ENCODE results near the gene C1QTNF12. TPM values are rescaled to one million over a fixed set of nuclear protein-coding genes. Genes with fewer than 3 reads are reported as not detected.
"Not testable (repeated sequence)": the region's sequence is repeated elsewhere in the genome, so short reads cannot be mapped to it uniquely, and the experiment has no call there.

C1QTNF12 gene
- total RNA-seq, 1 donor from 2014 or later, result 2.2 TPM

DNA sequence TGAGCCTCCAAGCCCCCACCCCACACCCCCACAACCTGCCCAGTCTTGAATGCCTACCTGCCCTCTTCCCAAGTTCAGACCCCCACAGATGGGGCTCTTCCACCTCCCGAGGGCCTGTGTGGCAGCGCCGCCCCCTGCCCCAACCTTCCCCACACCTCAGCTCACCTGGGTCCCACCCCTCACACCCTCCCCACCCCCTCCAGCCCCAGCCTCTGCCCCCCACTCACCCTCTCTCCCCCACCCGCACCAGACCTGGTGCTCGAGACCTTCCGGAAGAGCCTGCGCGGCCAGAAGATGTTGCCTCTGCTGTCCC, 49.4 kb downstream of the C1QTNF12 start:
- H3K9me3 Mint-ChIP-seq, result peaks cover 20% of the 10 kb centered on the region
- peaks cover 26% of the 10 kb centered on the region for H3K36me3 Mint-ChIP-seq (ENCODE audit: low read depth)
- H3K27ac Mint-ChIP-seq, result no peak overlapping the region
- H3K4me3 Mint-ChIP-seq, result no peak overlapping the region
- intact Hi-C loops (cut with micrococcal nuclease), result no loop called here
- DNase-seq (ENCODE audit: low spot score), result no peak
- no peaks in the 10 kb centered on the region for H3K27me3 Mint-ChIP-seq (ENCODE audit: insufficient read depth)
- peaks cover 6% of the 10 kb centered on the region for H3K4me1 Mint-ChIP-seq (ENCODE audit: low read depth)

DNA sequence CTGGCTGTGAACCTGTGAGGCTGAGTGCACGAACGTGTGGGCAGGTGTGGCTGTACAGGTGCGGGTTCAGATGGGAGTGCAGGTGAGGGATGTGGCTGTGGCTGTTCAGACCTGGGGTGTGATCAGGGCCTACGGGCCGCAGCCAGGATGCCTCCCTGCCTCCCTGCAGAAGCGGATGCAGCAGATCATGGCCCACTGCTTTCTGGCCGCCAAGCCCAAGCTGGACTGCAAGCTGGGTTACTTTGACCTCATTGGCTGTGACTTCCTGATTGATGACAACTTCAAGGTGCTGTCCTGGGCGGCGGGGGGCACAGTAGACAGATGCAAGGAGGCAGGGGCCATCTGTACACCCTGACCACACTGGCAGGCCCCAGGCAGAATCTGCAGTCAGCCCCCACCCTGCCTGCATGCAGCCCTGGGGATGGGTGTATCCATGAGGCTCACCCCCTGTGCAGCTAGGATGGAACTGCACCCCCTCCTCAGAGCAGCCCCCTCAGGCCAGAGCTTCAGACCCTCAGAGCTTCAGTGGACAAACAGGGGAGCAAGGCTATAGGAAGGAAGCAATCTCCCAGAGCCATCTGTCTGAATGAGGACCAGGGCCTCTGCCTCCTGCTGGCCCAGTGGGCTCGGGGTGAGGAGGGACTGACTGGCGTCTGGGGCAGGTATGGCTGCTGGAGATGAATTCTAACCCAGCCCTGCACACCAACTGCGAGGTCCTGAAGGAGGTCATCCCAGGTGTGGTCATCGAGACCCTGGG, 49.9 kb downstream of the C1QTNF12 start:
- no peak overlapping the region for H3K27ac Mint-ChIP-seq

DNA sequence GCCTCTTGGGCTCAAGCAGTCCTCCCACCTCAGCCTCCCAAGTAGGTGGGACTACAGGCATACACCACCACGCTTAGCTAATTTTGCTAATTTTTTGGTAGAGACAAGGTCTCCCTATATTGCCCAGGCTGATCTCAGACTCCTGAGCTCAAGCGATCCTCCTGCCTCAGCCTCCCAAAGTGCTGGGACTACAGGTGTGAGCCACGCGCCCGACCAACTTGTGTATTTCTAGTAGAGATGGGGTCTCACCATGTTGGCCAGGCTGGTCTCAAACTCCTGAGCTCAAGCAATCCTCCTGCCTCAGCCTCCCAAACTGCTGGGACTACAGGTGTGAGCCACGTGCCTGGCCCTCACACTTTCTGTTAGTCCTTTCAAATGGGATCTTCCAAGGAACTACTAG, 50.8 kb downstream of the C1QTNF12 start:
- peaks cover 29% of the 10 kb centered on the region for H3K9me3 Mint-ChIP-seq
- H3K27ac Mint-ChIP-seq; H3K4me1 Mint-ChIP-seq (ENCODE audit: low read depth); DNase-seq (ENCODE audit: low spot score); H3K4me3 Mint-ChIP-seq; intact Hi-C loops (cut with micrococcal nuclease); H3K27me3 Mint-ChIP-seq (ENCODE audit: insufficient read depth): not testable (repeated sequence)
- peaks cover 30% of the 10 kb centered on the region for H3K36me3 Mint-ChIP-seq (ENCODE audit: low read depth)

More for the DNA sequence above, 49.9 kb downstream of the C1QTNF12 start:
- Mint-ChIP-seq H3K9me3 (peaks cover 26% of the 10 kb centered on the region), H3K4me3 (no peak overlapping the region), H3K4me1 (ENCODE audit: low read depth) (peaks cover 6% of the 10 kb centered on the region), H3K27me3 (ENCODE audit: insufficient read depth) (no peaks in the 10 kb centered on the region), H3K36me3 (ENCODE audit: low read depth) (peaks cover 30% of the 10 kb centered on the region)
- intact Hi-C loops (cut with micrococcal nuclease), result no loop called here
- DNase-seq (ENCODE audit: low spot score), result no peak

DNA sequence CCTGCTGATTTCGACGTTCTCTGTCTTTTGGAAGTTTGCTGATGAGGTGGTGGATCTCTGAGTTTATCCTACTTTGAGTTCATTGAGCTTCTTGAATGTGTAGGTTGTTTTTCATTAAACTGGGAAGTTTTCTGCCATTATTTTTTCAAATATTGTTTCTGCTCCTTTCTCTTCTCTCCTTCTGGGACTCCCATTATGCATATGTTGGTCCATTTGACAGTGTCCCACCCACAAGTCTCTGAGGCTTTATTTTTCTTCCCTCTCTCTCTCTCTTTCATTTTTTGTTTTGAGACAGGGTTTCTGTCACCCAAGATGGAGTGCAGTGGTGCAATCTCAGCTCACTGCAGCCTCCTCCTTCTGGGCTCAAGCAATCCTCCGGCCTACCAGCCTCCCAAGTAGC, 51.8 kb downstream of the C1QTNF12 start:
- H3K27ac Mint-ChIP-seq, result no peak overlapping the region

More for the DNA sequence above, 51.8 kb downstream of the C1QTNF12 start:
- H3K4me3 Mint-ChIP-seq, result no peak overlapping the region
- no peak for DNase-seq (ENCODE audit: low spot score)
- H3K9me3 Mint-ChIP-seq, result peaks cover 29% of the 10 kb centered on the region
- peaks cover 4% of the 10 kb centered on the region for H3K4me1 Mint-ChIP-seq (ENCODE audit: low read depth)
- H3K36me3 Mint-ChIP-seq (ENCODE audit: low read depth), result peaks cover 27% of the 10 kb centered on the region
- H3K27me3 Mint-ChIP-seq (ENCODE audit: insufficient read depth), result peaks cover 3% of the 10 kb centered on the region
- intact Hi-C loops (cut with micrococcal nuclease), result no loop called here

Other genes starting within 250 kb of the C1QTNF12 start
- 1.8 and 2.9 TPM in 2 replicates for gene HES4, start 246.6 kb downstream of the C1QTNF12 start, total RNA-seq
- gene ISG15, start 233.2 kb downstream of the C1QTNF12 start, total RNA-seq, result 52.9 and 53.7 TPM in 2 replicates
- gene AGRN, start 226.6 kb downstream of the C1QTNF12 start, total RNA-seq, result 25.8 and 30.3 TPM in 2 replicates
- gene RNF223, start 172.4 kb downstream of the C1QTNF12 start, total RNA-seq, result 0.10 TPM in 1 of 2 replicates, not detected in the other
- 30.0 and 30.3 TPM in 2 replicates for gene C1orf159, start 130.6 kb downstream of the C1QTNF12 start, total RNA-seq
- gene TTLL10, start 72.8 kb downstream of the C1QTNF12 start, total RNA-seq, result 0.10 and 0.15 TPM in 2 replicates
- 350 and 356 TPM in 2 replicates for gene TNFRSF18, start 40.1 kb downstream of the C1QTNF12 start, total RNA-seq
- gene TNFRSF4, start 32.6 kb downstream of the C1QTNF12 start, total RNA-seq, result 788 and 811 TPM in 2 replicates
- 202 TPM in 2 replicates for gene SDF4, start 14.7 kb downstream of the C1QTNF12 start, total RNA-seq
- gene B3GALT6, start 14.5 kb downstream of the C1QTNF12 start, total RNA-seq, result 45.9 and 46.3 TPM in 2 replicates
- gene UBE2J2, start 27.1 kb upstream of the C1QTNF12 start, total RNA-seq, result 95.6 and 99.5 TPM in 2 replicates
- gene SCNN1D, start 33.7 kb upstream of the C1QTNF12 start, total RNA-seq, result 2.5 TPM in 2 replicates
- gene ACAP3, start 61.2 kb upstream of the C1QTNF12 start, total RNA-seq, result 47.7 and 55.1 TPM in 2 replicates
- 34.6 and 36.8 TPM in 2 replicates for gene PUSL1, start 61.9 kb upstream of the C1QTNF12 start, total RNA-seq
- 144 and 147 TPM in 2 replicates for gene INTS11, start 77.9 kb upstream of the C1QTNF12 start, total RNA-seq
- gene CPTP, start 78.1 kb upstream of the C1QTNF12 start, total RNA-seq, result 13.6 and 14.6 TPM in 2 replicates
- gene TAS1R3, start 84.6 kb upstream of the C1QTNF12 start, total RNA-seq, result 0.22 and 0.34 TPM in 2 replicates
- 66.5 and 72.2 TPM in 2 replicates for gene DVL1, start 102.7 kb upstream of the C1QTNF12 start, total RNA-seq
- gene MXRA8, start 111.8 kb upstream of the C1QTNF12 start, total RNA-seq, result 0.18 and 0.20 TPM in 2 replicates
- 147 and 148 TPM in 2 replicates for gene AURKAIP1, start 128.5 kb upstream of the C1QTNF12 start, total RNA-seq
- 138 and 139 TPM in 2 replicates for gene CCNL2, start 152.6 kb upstream of the C1QTNF12 start, total RNA-seq
- 184 and 205 TPM in 2 replicates for gene MRPL20, start 160.6 kb upstream of the C1QTNF12 start, total RNA-seq
- 0.10 TPM in 1 of 2 replicates, not detected in the other for gene ANKRD65, start 174.6 kb upstream of the C1QTNF12 start, total RNA-seq
- gene VWA1, start 189.0 kb upstream of the C1QTNF12 start, total RNA-seq, result 5.5 and 5.8 TPM in 2 replicates
- gene ATAD3C, start 203.0 kb upstream of the C1QTNF12 start, total RNA-seq, result 0.57 and 1.0 TPM in 2 replicates
- gene ATAD3B, start 225.0 kb upstream of the C1QTNF12 start, total RNA-seq, result 106 and 113 TPM in 2 replicates